Mucosa of rectum (tissue), 2 donors: ENCODE measurements around the gene MCHR2.

ENCODE experiments used
- H3K27ac ChIP-seq, 2 donors: one replicate each; pipeline ENCODE4 v1.7.0; 2013; ENCODE audit warnings: inconsistent platforms in 2 of 2, low read depth in 2 of 2, low read length in 2 of 2
- H3K27me3 ChIP-seq, 2 donors: one replicate each; pipeline ENCODE4 v1.7.0; 2013; ENCODE audit warnings: low read length in 2 of 2; ENCODE audit not compliant: control insufficient read depth in 2 of 2, insufficient read depth in 2 of 2
- H3K36me3 ChIP-seq, 2 donors: one replicate each; pipeline ENCODE4 v1.7.0; 2013; ENCODE audit warnings: low read length in 2 of 2; ENCODE audit not compliant: control insufficient read depth in 2 of 2, insufficient read depth in 2 of 2
- H3K4me1 ChIP-seq, 2 donors: one replicate each; pipeline ENCODE4 v1.7.0; 2013; ENCODE audit warnings: low read length in 2 of 2, mild to moderate bottlenecking in 1 of 2; ENCODE audit not compliant: control insufficient read depth in 2 of 2, insufficient read depth in 2 of 2
- H3K4me3 ChIP-seq, 2 donors: one replicate each; pipeline ENCODE4 v1.7.0; 2013; ENCODE audit warnings: low read length in 2 of 2
- H3K9ac ChIP-seq, 2 donors: one replicate each; pipeline ENCODE4 v1.7.0; 2013; ENCODE audit warnings: low read length in 2 of 2, low read depth in 1 of 2, mild to moderate bottlenecking in 1 of 2
- H3K9me3 ChIP-seq, 2 donors: one replicate each; pipeline ENCODE4 v1.7.0; 2013; ENCODE audit warnings: low read length in 2 of 2; ENCODE audit not compliant: control insufficient read depth in 2 of 2
- donor health status: healthy.
- donor health status: Normal muscosa, but diverticular disease.

Gene MCHR2

DNA sequence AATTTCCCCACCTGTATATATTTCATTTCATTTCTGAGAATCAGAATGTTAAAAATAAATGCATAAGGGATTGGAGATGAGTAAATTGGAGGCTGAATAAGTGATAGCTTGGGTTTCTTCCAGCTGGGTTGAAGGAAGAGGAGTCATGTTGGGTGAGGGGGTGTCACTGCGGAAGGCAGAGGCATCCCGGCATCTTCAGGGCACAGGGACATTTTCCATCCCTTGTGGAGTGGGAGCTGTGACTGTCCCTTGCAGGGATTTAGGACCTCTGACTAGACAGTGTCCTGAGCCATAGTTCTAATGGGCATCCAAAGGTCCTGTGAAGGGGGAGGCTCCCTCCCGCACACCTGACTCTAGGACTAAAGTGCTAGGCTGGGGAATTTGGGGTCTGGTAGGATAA is 2.1 kb downstream of the MCHR2 start:
- Histone ChIP-seq H3K27ac (no peak overlapping the region), H3K36me3 (no peaks in the 10 kb centered on the region), H3K9me3 (no peaks in the 10 kb centered on the region), H3K4me1 (no peaks in the 10 kb centered on the region), H3K9ac (no peak overlapping the region), H3K4me3 (no peak overlapping the region), H3K27me3 (peaks cover 0 to 4% of the 10 kb centered on the region in 2 donors)

DNA sequence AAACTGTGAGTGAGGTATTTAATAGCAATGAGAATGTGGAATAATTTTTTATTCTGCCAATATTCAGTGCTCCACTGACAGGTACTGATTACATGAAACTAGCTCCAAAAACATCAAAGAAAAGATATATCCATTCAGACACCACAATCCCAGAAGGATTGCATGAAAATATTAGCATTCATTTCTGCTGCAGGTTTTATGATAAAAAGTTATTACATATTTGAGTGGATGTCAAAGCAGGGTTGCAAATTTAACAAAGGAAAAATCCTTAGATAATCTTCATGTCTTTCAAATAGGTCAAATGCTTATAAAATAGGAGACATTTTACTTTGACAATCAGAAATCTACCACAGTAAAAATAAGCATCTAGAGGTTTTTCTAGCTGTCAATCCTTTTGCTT is 13.3 kb downstream of the MCHR2 start:
- Histone ChIP-seq H3K27ac (no peak overlapping the region), H3K9ac (no peak overlapping the region), H3K9me3 (no peaks in the 10 kb centered on the region), H3K4me1 (no peaks in the 10 kb centered on the region), H3K4me3 (no peak overlapping the region), H3K27me3 (no peaks in the 10 kb centered on the region), H3K36me3 (no peaks in the 10 kb centered on the region)

DNA sequence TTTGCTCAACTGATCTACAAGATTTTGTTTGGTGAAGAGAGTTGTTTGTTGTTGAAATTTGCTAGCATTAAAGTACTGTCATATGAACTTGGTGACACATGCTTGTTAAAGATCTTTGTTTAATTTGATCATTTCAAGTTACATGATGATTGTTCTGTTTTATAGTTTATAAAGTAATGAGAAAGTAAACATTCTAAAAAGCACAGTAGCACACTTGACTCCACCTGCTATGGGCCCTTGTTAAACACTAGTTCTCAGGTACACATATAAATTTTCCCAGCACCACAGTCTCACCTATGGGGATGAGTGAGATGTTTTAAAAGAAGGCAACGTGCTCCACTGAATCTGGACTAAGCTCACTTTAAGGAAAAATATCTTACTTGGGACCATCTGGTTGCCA is 14.1 kb downstream of the MCHR2 start:
- Histone ChIP-seq H3K36me3 (no peaks in the 10 kb centered on the region), H3K9me3 (no peaks in the 10 kb centered on the region), H3K4me3 (no peak overlapping the region), H3K27ac (no peak overlapping the region), H3K9ac (no peak overlapping the region), H3K27me3 (no peaks in the 10 kb centered on the region), H3K4me1 (no peaks in the 10 kb centered on the region)

DNA sequence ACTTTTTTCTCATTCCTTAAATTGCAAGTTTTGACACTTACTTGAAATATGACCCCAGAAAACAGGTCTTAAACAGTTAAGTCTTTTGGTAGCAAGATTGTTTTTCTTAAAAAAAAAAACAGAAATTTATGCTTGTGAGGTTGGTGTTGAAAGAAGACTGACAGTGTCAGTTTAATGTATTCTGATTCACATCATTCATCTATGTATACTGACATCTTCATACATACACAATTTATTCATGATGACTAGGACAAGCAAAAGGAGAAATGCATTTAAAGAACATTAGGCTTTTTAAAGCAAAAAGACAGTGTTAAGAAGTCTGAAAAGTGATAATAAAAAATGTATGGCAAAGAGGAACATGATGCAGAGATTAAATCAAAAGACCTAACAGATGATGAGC is 27.0 kb downstream of the MCHR2 start:
- Histone ChIP-seq H3K9me3 (no peaks in the 10 kb centered on the region), H3K27me3 (no peaks in the 10 kb centered on the region), H3K27ac (no peak overlapping the region), H3K4me1 (no peaks in the 10 kb centered on the region), H3K9ac (no peak overlapping the region), H3K4me3 (no peak overlapping the region), H3K36me3 (no peaks in the 10 kb centered on the region)

DNA sequence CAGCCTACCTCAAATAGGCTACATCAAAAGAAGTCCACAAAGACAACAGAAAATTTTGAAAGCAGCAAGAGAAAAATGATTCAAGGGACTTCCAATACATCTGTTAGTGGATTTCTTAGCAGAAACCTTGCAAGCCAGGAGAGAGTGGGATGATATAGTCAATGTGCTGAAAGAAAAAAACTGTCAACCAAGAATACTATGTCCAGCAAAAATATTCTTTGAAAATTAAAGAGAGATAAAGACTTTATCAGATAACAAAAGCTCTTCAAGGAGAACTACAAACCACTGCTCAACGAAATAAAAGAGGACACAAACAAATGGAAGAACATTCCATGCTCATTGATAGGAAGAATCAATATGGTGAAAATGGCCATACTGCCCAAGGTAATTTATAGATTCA is 34.0 kb downstream of the MCHR2 start:
- Histone ChIP-seq H3K36me3 (no peaks in the 10 kb centered on the region), H3K9me3 (no peaks in the 10 kb centered on the region), H3K4me3 (no peak overlapping the region), H3K27ac (no peak overlapping the region), H3K27me3 (no peaks in the 10 kb centered on the region), H3K4me1 (no peaks in the 10 kb centered on the region), H3K9ac (no peak overlapping the region)

DNA sequence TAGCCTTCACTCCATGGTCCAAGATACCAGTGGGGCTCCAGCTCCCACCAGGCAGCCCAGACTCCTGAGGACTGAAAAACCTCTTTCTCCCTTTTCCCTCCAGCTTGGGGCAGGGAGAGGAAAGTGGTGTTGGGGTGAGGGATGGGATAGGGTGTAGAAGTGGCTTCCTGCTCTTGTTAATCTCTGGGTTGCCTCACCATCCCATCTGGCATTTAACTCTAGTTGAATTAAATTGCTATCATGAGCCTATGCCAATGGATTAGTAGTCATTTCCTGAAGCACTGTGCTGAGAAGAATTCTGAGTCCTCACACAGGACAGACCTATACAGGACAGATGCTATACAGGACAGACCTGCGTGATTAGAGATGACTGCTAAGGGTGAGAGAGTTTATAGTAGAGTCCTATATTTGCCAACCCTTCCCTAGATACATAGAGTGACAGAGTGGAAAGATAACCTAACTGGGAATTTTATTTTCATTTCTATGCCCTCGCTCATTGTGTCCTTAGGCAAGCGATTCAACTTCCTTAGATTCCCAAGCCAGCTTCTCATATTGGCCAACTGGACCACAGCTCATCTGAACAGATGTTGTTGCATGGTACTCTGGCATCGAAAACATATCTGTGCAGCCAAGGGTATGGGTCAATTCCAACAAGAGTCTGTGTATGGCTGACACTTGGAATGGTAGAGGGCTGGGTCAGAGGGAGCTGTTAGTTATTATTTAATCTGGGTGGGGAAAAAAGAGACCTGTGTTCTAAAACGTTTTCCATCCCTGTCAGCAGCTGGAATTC is 42.8 kb downstream of the MCHR2 start:
- Histone ChIP-seq H3K27ac (no peak overlapping the region), H3K36me3 (no peaks in the 10 kb centered on the region), H3K27me3 (no peaks in the 10 kb centered on the region), H3K9me3 (no peaks in the 10 kb centered on the region), H3K4me3 (no peak overlapping the region), H3K4me1 (no peaks in the 10 kb centered on the region), H3K9ac (no peak overlapping the region)

DNA sequence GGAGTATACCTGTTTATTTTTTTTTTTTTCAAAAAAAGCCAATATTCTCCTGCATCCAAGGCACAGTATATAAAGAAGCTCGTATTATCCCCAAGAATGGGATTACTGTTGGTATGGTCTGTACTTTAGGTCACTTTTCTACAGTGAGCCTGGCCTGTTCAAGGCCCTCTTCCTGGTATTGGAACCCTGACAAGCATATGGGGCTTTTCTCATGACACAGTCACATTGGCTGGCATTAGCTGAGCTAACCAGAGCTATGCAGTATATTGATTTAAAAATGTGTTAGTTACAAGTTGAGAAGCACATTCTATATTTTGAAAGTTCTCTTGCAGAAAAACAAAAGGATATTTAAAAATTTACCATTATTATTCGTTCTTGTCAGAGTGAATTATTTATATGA is 48.0 kb downstream of the MCHR2 start:
- H3K9me3 ChIP-seq, result no peaks in the 10 kb centered on the region
- no peak overlapping the region for H3K27ac ChIP-seq
- no peak overlapping the region for H3K9ac ChIP-seq
- H3K4me1 ChIP-seq, result no peaks in the 10 kb centered on the region
- H3K27me3 ChIP-seq, result no peaks in the 10 kb centered on the region
- no peak overlapping the region for H3K4me3 ChIP-seq
- no peaks in the 10 kb centered on the region for H3K36me3 ChIP-seq

DNA sequence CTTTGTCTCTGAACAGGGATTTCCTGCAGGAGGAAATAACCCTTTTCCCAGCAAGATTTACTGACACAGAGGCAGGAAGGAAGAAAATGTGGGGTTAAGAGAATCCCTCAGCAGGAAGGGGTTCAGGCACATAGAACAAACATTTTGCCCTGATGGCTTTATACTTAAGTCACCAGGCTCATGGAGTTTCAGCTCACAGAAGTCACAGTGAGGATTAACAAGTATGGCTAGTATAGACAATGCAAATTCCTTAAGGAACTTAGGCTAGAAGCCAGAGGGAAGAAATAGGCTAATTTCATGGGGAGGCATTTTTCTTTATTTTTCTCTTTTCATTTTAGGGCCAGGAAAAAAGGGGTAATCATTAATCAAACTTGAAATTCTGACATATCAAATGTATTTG is 50.2 kb downstream of the MCHR2 start:
- Histone ChIP-seq H3K4me1 (no peaks in the 10 kb centered on the region), H3K4me3 (no peak overlapping the region), H3K27ac (no peak overlapping the region), H3K27me3 (no peaks in the 10 kb centered on the region), H3K9ac (no peak overlapping the region), H3K36me3 (no peaks in the 10 kb centered on the region), H3K9me3 (no peaks in the 10 kb centered on the region)

DNA sequence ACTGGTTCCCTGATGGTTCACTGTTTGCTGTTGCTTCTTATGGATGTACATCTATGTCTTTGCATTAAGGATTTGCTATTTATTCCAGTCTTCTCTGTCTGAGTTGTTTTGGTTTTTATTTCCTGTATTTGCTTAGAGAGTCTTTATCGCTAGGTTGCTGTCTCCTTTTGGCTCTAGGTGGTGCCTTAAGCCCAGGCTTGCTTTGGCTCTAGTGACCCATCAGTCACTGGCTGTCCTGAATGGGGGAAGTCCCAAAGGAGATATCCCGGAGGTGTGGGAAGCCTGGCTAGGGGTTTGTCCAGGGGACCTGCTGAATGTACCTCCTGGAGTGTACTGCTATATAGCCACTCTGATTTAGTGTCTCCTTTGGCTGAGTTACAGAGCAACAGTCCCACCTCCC is 53.4 kb downstream of the MCHR2 start:
- Histone ChIP-seq H3K9me3 (no peaks in the 10 kb centered on the region), H3K4me1 (no peaks in the 10 kb centered on the region), H3K27me3 (no peaks in the 10 kb centered on the region), H3K27ac (no peak overlapping the region), H3K36me3 (no peaks in the 10 kb centered on the region), H3K4me3 (no peak overlapping the region), H3K9ac (no peak overlapping the region)

DNA sequence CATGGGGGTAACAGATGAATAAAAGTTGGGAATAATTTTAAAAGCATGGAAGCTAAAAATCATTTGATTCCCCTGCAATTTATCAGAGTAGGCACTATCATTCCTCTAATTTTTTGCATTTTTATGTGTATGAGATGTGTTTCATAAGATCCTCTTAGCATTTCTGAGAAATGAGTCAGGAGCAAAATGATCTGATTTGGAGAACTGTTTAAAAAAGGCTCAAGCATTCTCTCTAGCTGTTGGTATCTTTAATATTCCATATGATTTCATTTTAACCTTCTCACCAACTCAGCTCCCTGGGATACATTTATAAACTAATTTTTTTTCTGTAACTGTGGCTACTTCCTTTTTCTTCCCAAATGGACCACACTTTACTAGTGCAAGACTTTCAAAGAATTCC is 60.9 kb downstream of the MCHR2 start:
- H3K9me3 ChIP-seq, result no peaks in the 10 kb centered on the region
- H3K9ac ChIP-seq, result no peak overlapping the region
- H3K4me3 ChIP-seq, result no peak overlapping the region
- H3K27ac ChIP-seq, result no peak overlapping the region
- no peaks in the 10 kb centered on the region for H3K4me1 ChIP-seq
- H3K27me3 ChIP-seq, result no peaks in the 10 kb centered on the region
- H3K36me3 ChIP-seq, result no peaks in the 10 kb centered on the region

DNA sequence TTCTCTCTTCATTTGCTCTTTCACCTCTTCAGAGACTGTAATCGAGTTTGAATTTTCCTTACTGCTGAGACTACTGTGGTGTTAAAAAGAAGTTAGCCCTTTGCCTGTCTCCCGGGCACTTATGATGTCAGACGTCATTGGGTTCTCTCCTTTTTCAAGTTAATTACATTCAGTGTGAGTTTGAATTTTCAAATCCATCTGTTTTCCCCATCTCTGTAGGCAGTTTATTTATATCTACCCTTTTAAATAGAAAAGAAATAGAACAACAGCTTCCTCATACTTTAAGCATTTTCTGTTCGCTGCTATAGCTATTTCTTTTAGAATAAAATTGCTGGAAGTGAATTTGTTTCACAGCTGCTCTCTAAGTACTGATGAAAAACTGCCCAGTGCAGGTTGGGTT is 81.4 kb downstream of the MCHR2 start:
- Histone ChIP-seq H3K27me3 (no peaks in the 10 kb centered on the region), H3K9me3 (no peaks in the 10 kb centered on the region), H3K36me3 (no peaks in the 10 kb centered on the region), H3K4me3 (no peak overlapping the region), H3K4me1 (no peaks in the 10 kb centered on the region), H3K27ac (no peak overlapping the region), H3K9ac (no peak overlapping the region)
